ENCODE measurements around the gene WDR27. TPM values are rescaled to one million over a fixed set of nuclear protein-coding genes. Genes with fewer than 3 reads are reported as not detected.

The WDR27 gene
- total and polyA plus RNA-seq, 10 of the 15 experiments (the other 5 are each of a cell fraction or from before 2014, with no cell fraction given): 1.9 to 33.2 (median 19.0) TPM

GRCh38 chr6:169669889-169670288 is 31.9 kb downstream of the WDR27 start:
- no peaks in the 10 kb centered on the region for H4K20me1 ChIP-seq (ENCODE audit: control insufficient read depth, insufficient read depth)
- no peak overlapping the region for H3K4me2 ChIP-seq (ENCODE audit: control insufficient read depth, insufficient read depth)
- no peaks in the 10 kb centered on the region for H3K27me3 ChIP-seq (replicated peaks in 1 of 2; ENCODE audit: control insufficient read depth in 2 of 2, insufficient read depth in 2 of 2, low read length in 1 of 2)
- in situ Hi-C loops (cut with MboI): no loop called here
- H3K4me3 ChIP-seq: no peak overlapping the region
- ATAC-seq (no peak), DNase-seq (ENCODE audit: low read depth, low spot score) (no peak), FAIRE-seq (no peak)
- ChIA-PET SMC1A (ENCODE audit: uncharacterized antibody, unreplicated experiment) (no interaction called here), CTCF (no interaction called here), POLR2A (no interaction called here), RAD21 (ENCODE audit: unreplicated experiment) (no interaction called here)
- H3K9ac ChIP-seq (ENCODE audit: control insufficient read depth, insufficient read depth, low read length): no peak overlapping the region
- H3K27ac ChIP-seq (ENCODE audit: control insufficient read depth, insufficient read depth): no peak overlapping the region
- TF ChIP-seq, protein P1, sequence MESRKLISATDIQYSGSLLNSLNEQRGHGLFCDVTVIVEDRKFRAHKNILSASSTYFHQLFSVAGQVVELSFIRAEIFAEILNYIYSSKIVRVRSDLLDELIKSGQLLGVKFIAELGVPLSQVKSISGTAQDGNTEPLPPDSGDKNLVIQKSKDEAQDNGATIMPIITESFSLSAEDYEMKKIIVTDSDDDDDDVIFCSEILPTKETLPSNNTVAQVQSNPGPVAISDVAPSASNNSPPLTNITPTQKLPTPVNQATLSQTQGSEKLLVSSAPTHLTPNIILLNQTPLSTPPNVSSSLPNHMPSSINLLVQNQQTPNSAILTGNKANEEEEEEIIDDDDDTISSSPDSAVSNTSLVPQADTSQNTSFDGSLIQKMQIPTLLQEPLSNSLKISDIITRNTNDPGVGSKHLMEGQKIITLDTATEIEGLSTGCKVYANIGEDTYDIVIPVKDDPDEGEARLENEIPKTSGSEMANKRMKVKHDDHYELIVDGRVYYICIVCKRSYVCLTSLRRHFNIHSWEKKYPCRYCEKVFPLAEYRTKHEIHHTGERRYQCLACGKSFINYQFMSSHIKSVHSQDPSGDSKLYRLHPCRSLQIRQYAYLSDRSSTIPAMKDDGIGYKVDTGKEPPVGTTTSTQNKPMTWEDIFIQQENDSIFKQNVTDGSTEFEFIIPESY (IDR thresholded peaks at IDR 0.05): no peak
- no peak for TF ChIP-seq RBBP5 (conservative IDR thresholded peaks at IDR 0.05)
- TF ChIP-seq SPI1 (IDR thresholded peaks at IDR 0.05; ENCODE audit: borderline replicate concordance, insufficient read depth, low read depth, low read length): 0 out of 2 replicates have a peak, but pooled peaks have one; percentile 20
- TF ChIP-seq SIX5 (IDR thresholded peaks at IDR 0.05; ENCODE audit: low read depth, low read length, severe bottlenecking): no peak
- no TSS peak for BruUV-seq (replicated peaks)
- 40% methylated on average over 7 of the region's 7 CpGs for WGBS (ENCODE audit: insufficient coverage, insufficient replicate concordance, low lambda C conversion rate, missing lambda C conversion rate)
- no peaks in the 10 kb centered on the region for H3K9me3 ChIP-seq (replicated peaks; ENCODE audit: control insufficient read depth, insufficient read depth, low read length)
- H3K36me3 ChIP-seq (ENCODE audit: control insufficient read depth in 2 of 2, insufficient read depth in 2 of 2, low read length in 1 of 2): peaks cover 0 to 6% of the 10 kb centered on the region in 2 experiments; a peak in 3 of 4 replicates
- H2AFZ ChIP-seq (ENCODE audit: control insufficient read depth, low read depth, low read length): no peak overlapping the region
- no peaks in the 10 kb centered on the region for H3K79me2 ChIP-seq (ENCODE audit: control insufficient read depth, insufficient read depth, low read length)
- intact Hi-C loops (cut with micrococcal nuclease; ENCODE audit: unreplicated experiment): no loop called here
- H3K4me1 ChIP-seq (ENCODE audit: control insufficient read depth, insufficient read depth, low read length): no peaks in the 10 kb centered on the region

GRCh38 chr6:169669147-169669546 is 32.7 kb downstream of the WDR27 start:
- Histone ChIP-seq H3K4me1 (ENCODE audit: control insufficient read depth, insufficient read depth, low read length) (no peaks in the 10 kb centered on the region), H3K9me3 (replicated peaks; ENCODE audit: control insufficient read depth, insufficient read depth, low read length) (no peaks in the 10 kb centered on the region), H4K20me1 (ENCODE audit: control insufficient read depth, insufficient read depth) (no peaks in the 10 kb centered on the region), H2AFZ (ENCODE audit: control insufficient read depth, low read depth, low read length) (no peak overlapping the region), H3K4me3 (no peak overlapping the region), H3K9ac (ENCODE audit: control insufficient read depth, insufficient read depth, low read length) (no peak overlapping the region), H3K27ac (ENCODE audit: control insufficient read depth, insufficient read depth) (no peak overlapping the region), H3K36me3 (ENCODE audit: control insufficient read depth in 2 of 2, insufficient read depth in 2 of 2, low read length in 1 of 2) (peaks cover 0 to 6% of the 10 kb centered on the region in 2 experiments; a peak in 3 of 4 replicates), H3K4me2 (ENCODE audit: control insufficient read depth, insufficient read depth) (no peak overlapping the region), H3K27me3 (replicated peaks in 1 of 2; ENCODE audit: control insufficient read depth in 2 of 2, insufficient read depth in 2 of 2, low read length in 1 of 2) (no peaks in the 10 kb centered on the region), H3K79me2 (ENCODE audit: control insufficient read depth, insufficient read depth, low read length) (no peaks in the 10 kb centered on the region)
- in situ Hi-C loops (cut with MboI): no loop called here
- DNase-seq (ENCODE audit: low read depth, low spot score) (no peak), ATAC-seq (no peak), FAIRE-seq (no peak)
- no TSS peak for BruUV-seq (replicated peaks)
- intact Hi-C loops (cut with micrococcal nuclease; ENCODE audit: unreplicated experiment): no loop called here
- 99% methylated on average over 6 of the region's 6 CpGs for WGBS (ENCODE audit: insufficient coverage, insufficient replicate concordance, low lambda C conversion rate, missing lambda C conversion rate)
- ChIA-PET RAD21 (ENCODE audit: unreplicated experiment) (no interaction called here), CTCF (no interaction called here), SMC1A (ENCODE audit: uncharacterized antibody, unreplicated experiment) (no interaction called here), POLR2A (no interaction called here)
- no peak for TF ChIP-seq SPI1 (IDR thresholded peaks at IDR 0.05; ENCODE audit: borderline replicate concordance, insufficient read depth, low read depth, low read length)
- TF ChIP-seq KAT2A (conservative IDR thresholded peaks at IDR 0.05; ENCODE audit: control insufficient read depth, low read depth, low read length): no peak
- TF ChIP-seq TCF7 (IDR thresholded peaks at IDR 0.05; ENCODE audit: borderline replicate concordance): no peak
- no peak for TF ChIP-seq NFIC (IDR thresholded peaks at IDR 0.05; ENCODE audit: low read depth, low read length)
- TF ChIP-seq ASH2L (IDR thresholded peaks at IDR 0.05; ENCODE audit: borderline replicate concordance, low read depth): no peak
- no peak for TF ChIP-seq MEF2A (IDR thresholded peaks at IDR 0.05; ENCODE audit: insufficient read depth, low read depth, low read length)
- no peak for TF ChIP-seq IRF5 (IDR thresholded peaks at IDR 0.05; ENCODE audit: borderline replicate concordance)
- TF ChIP-seq GABPA (IDR thresholded peaks at IDR 0.05; ENCODE audit: low read depth): no peak
